HCT116 (cell line): ENCODE results near the gene AKAP8. TPM values are rescaled to one million over a fixed set of nuclear protein-coding genes. Genes with fewer than 3 reads are reported as not detected.
A peak's percentile ranks its signal among the peaks of the same experiment; 100 is the strongest.

ENCODE experiments used
- ATAC-seq: fragments of 200-7000 bp; cut with Tn5 transposase; 2 replicates; pipeline ENCODE4 v1.9.1; 2020; ENCODE audit warnings: mild to moderate bottlenecking, moderate library complexity
- BruUV-seq: library from RNA; stranded (reverse); fragments of 400-500 nt; replicated peaks from 2 replicates; lab custom pipeline; 2021; lab: Mats Ljungman, UMichigan
- CTCF ChIA-PET: fragments of 300-600 bp; sonication (Branson Sonifier 250); formaldehyde crosslinking; loops from one replicate; lab custom pipeline; 2021; ENCODE audit warnings: antibody characterized with exemption; lab: Charles Lee
- POLR2A ChIA-PET: fragments of 300-600, 350-600 bp; sonication (Branson Sonifier 250); formaldehyde crosslinking; loops from one replicate; lab custom pipeline; 2021; ENCODE audit warnings: antibody characterized with exemption; lab: Charles Lee
- RAD21 ChIA-PET, 2 experiments: fragments of 300-600 bp; sonication (Branson Sonifier 250); formaldehyde crosslinking; loops; one replicate each; lab custom pipeline; 2023; ENCODE audit warnings: low total read pairs in 2 of 2; ENCODE audit not compliant: uncharacterized antibody in 2 of 2, unreplicated experiment in 2 of 2, low non-redundant PET in 1 of 2; lab: Charles Lee
- DNase-seq: peaks from one replicate; pipeline ENCODE4 v3.0.0-alpha.2; 2010; ENCODE audit warnings: low read depth, low spot score
- H2AFZ ChIP-seq: fragments of 200-600 bp; shearing (Covaris generic), sonication (generic); 2 replicates; pipeline ENCODE4 v1.6.1; 2017; ENCODE audit warnings: low read depth, mixed run types, mixed read lengths, antibody characterized with exemption, low read length; ENCODE audit not compliant: poor library complexity, severe bottlenecking
- H3K27ac ChIP-seq: 2 replicates; pipeline ENCODE4 v1.5.1; 2012; ENCODE audit warnings: low read depth, low read length
- H3K27me3 ChIP-seq: fragments of 200-600 bp; sonication (generic); 2 replicates; pipeline ENCODE4 v1.6.1; 2016; ENCODE audit warnings: mixed run types, low read length, mixed read lengths; ENCODE audit not compliant: insufficient read depth
- H3K36me3 ChIP-seq, 2 experiments: fragments of 200-500 bp in 1 of 2; fragments of 200-600 bp in 1 of 2; sonication (Bioruptor generic) in 1 of 2; sonication (generic) in 1 of 2; 2 replicates each; pipeline versions ENCODE4 v1.5.1 to v1.6.1; 2014 to 2016; ENCODE audit warnings: low read length in 2 of 2, inconsistent platforms in 1 of 2, mixed read lengths in 1 of 2, mixed run types in 1 of 2; ENCODE audit not compliant: insufficient read depth in 2 of 2, control insufficient read depth in 1 of 2
- H3K4me1 ChIP-seq, 2 experiments: fragments of 200-600 bp in 1 of 2; sonication (generic) in 1 of 2; 2 replicates each; pipeline versions ENCODE4 v1.5.1 to v1.6.1; 2012 to 2017; ENCODE audit warnings: low read length in 2 of 2, inconsistent platforms in 1 of 2, mild to moderate bottlenecking in 1 of 2, mixed read lengths in 1 of 2, mixed run types in 1 of 2, moderate library complexity in 1 of 2; ENCODE audit not compliant: insufficient read depth in 2 of 2, control insufficient read depth in 1 of 2
- H3K4me2 ChIP-seq: fragments of 200-600 bp; sonication (generic); 2 replicates; pipeline ENCODE4 v1.6.1; 2017; ENCODE audit warnings: mixed run types, low read length, mixed read lengths
- H3K4me3 ChIP-seq, 2 experiments: fragments of 200-600 bp in 1 of 2; sonication (generic) in 1 of 2; replicated peaks in 1 of 2; 2 replicates each; pipeline ENCODE4 v1.5.1; 2011 to 2016; ENCODE audit warnings: low read length in 2 of 2, control low read depth in 1 of 2, low read depth in 1 of 2, mild to moderate bottlenecking in 1 of 2, mixed read lengths in 1 of 2, mixed run types in 1 of 2
- H3K79me2 ChIP-seq: fragments of 200-600 bp; sonication (generic); 2 replicates; pipeline ENCODE4 v1.6.1; 2017; ENCODE audit warnings: mild to moderate bottlenecking, mixed run types, low read length, moderate library complexity, mixed read lengths; ENCODE audit not compliant: insufficient read depth
- H3K9ac ChIP-seq: fragments of 200-600 bp; sonication (generic); 2 replicates; pipeline ENCODE4 v1.6.1; 2016; ENCODE audit warnings: low read length, mixed read lengths
- H3K9me2 ChIP-seq: fragments of 200-600 bp; sonication (generic), shearing (Covaris generic); 2 replicates; pipeline ENCODE4 v1.6.1; 2017; ENCODE audit warnings: mixed run types, mild to moderate bottlenecking, moderate library complexity; ENCODE audit not compliant: insufficient read depth
- H3K9me3 ChIP-seq, 2 experiments: fragments of 200-500 bp in 1 of 2; fragments of 200-600 bp in 1 of 2; sonication (Bioruptor generic) in 1 of 2; sonication (generic) in 1 of 2; 2 replicates each; pipeline ENCODE4 v1.6.1; 2014 to 2017; ENCODE audit warnings: low read length in 2 of 2, mixed read lengths in 2 of 2, inconsistent platforms in 1 of 2, low read depth in 1 of 2, mild to moderate bottlenecking in 1 of 2, mixed run types in 1 of 2, moderate library complexity in 1 of 2; ENCODE audit not compliant: control insufficient read depth in 1 of 2, insufficient read depth in 1 of 2
- H4K20me1 ChIP-seq: fragments of 200-600 bp; sonication (generic), shearing (Covaris generic); 2 replicates; pipeline ENCODE4 v1.6.1; 2017; ENCODE audit warnings: mixed run types, mild to moderate bottlenecking, moderate library complexity; ENCODE audit not compliant: insufficient read depth
- ATF3 ChIP-seq: IDR thresholded peaks from 2 replicates; pipeline ENCODE4 v1.6.1; 2012
- CEBPB ChIP-seq: IDR thresholded peaks from 2 replicates; pipeline ENCODE4 v1.6.1; 2012; ENCODE audit warnings: low read depth
- EGR1 ChIP-seq: IDR thresholded peaks from 2 replicates; pipeline ENCODE4 v1.6.1; 2012; ENCODE audit warnings: low read depth
- ELF1 ChIP-seq: IDR thresholded peaks from 2 replicates; pipeline ENCODE4 v1.6.1; 2012; ENCODE audit warnings: low read depth, borderline replicate concordance
- SP1 ChIP-seq: IDR thresholded peaks from 2 replicates; pipeline ENCODE4 v1.6.1; 2012; ENCODE audit warnings: low read depth
- SRF ChIP-seq: IDR thresholded peaks from 2 replicates; pipeline ENCODE4 v1.6.1; 2012; ENCODE audit warnings: low read depth
- TCF7L2 ChIP-seq: IDR thresholded peaks from 2 replicates; pipeline ENCODE4 v1.7.0; 2011; ENCODE audit warnings: borderline replicate concordance, inconsistent platforms; ENCODE audit not compliant: insufficient read depth, insufficient read length; ENCODE audit errors: extremely low read depth
- YY1 ChIP-seq: IDR thresholded peaks from 2 replicates; pipeline ENCODE4 v1.6.1; 2011; ENCODE audit warnings: low read length, low read depth, moderate library complexity, mild to moderate bottlenecking; ENCODE audit not compliant: insufficient replicate concordance; ENCODE audit errors: extremely low read depth
- ZBTB33 ChIP-seq: IDR thresholded peaks from 2 replicates; pipeline ENCODE4 v1.6.1; 2011; ENCODE audit warnings: mild to moderate bottlenecking, low read length, moderate library complexity; ENCODE audit not compliant: insufficient replicate concordance; ENCODE audit errors: extremely low read depth
- ZFX ChIP-seq: fragments of 450-650 bp; IDR thresholded peaks from 2 replicates; pipeline ENCODE4 v1.6.1; 2017
- ZNF274 ChIP-seq: fragments of 200-500 bp; sonication (Bioruptor generic); IDR thresholded peaks from 2 replicates; pipeline ENCODE4 v1.6.1; 2014; ENCODE audit warnings: mild to moderate bottlenecking, low read depth, low read length, inconsistent platforms
- intact Hi-C: fragments of 100-400 bp; cut with micrococcal nuclease; formaldehyde crosslinking; loops from 2 replicates; pipeline ENCODE4 v1.10.0; 2022
- total RNA-seq: library from RNA; stranded (reverse); gene quantifications from one replicate; pipeline ENCODE4 v1.2.1, GENCODE V29; 2021; ENCODE audit not compliant: unreplicated experiment
- TF ChIP-seq, protein P1 (sequence below): IDR thresholded peaks from 2 replicates; pipeline ENCODE4 v1.6.1; 2012; ENCODE audit warnings: low read depth

The AKAP8 gene
- total RNA-seq, 1 experiment from 2014 or later, result 50.6 TPM

GRCh38 chr19:15393963-15394362 lies 14.4 kb upstream of the AKAP8 start:
- Histone ChIP-seq H3K36me3 (peaks cover 34 to 36% of the 10 kb centered on the region in 2 experiments; a peak in 3 of 4 replicates), H3K27me3 (no peaks in the 10 kb centered on the region), H3K27ac (no peak overlapping the region), H3K9ac (no peak overlapping the region), H3K79me2 (peaks cover 47% of the 10 kb centered on the region), H3K4me3 (no peak overlapping the region), H4K20me1 (no peaks in the 10 kb centered on the region)
- DNase-seq (no peak), ATAC-seq (no peak)
- POLR2A ChIA-PET, result no interaction called here
- BruUV-seq, result TSS peak; percentile 3
- TF ChIP-seq YY1 (no peak), ELF1 (no peak), TCF7L2 (no peak), EGR1 (no peak), SRF (no peak), ZFX (no peak), SP1 (no peak), ZNF274 (no peak), CEBPB (no peak), ATF3 (no peak), ZBTB33 (no peak)
- TF ChIP-seq, protein P1, sequence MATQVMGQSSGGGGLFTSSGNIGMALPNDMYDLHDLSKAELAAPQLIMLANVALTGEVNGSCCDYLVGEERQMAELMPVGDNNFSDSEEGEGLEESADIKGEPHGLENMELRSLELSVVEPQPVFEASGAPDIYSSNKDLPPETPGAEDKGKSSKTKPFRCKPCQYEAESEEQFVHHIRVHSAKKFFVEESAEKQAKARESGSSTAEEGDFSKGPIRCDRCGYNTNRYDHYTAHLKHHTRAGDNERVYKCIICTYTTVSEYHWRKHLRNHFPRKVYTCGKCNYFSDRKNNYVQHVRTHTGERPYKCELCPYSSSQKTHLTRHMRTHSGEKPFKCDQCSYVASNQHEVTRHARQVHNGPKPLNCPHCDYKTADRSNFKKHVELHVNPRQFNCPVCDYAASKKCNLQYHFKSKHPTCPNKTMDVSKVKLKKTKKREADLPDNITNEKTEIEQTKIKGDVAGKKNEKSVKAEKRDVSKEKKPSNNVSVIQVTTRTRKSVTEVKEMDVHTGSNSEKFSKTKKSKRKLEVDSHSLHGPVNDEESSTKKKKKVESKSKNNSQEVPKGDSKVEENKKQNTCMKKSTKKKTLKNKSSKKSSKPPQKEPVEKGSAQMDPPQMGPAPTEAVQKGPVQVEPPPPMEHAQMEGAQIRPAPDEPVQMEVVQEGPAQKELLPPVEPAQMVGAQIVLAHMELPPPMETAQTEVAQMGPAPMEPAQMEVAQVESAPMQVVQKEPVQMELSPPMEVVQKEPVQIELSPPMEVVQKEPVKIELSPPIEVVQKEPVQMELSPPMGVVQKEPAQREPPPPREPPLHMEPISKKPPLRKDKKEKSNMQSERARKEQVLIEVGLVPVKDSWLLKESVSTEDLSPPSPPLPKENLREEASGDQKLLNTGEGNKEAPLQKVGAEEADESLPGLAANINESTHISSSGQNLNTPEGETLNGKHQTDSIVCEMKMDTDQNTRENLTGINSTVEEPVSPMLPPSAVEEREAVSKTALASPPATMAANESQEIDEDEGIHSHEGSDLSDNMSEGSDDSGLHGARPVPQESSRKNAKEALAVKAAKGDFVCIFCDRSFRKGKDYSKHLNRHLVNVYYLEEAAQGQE, result no peak
- TF ChIP-seq, all 23 proteins: peak for 0
- no peaks in the 10 kb centered on the region for H3K4me1 ChIP-seq
- RAD21 ChIA-PET, result no interaction called here
- no peak overlapping the region for H3K4me2 ChIP-seq
- no peaks in the 10 kb centered on the region for H3K9me2 ChIP-seq
- intact Hi-C loops, result no loop called here
- no peak overlapping the region for H2AFZ ChIP-seq
- CTCF ChIA-PET, result no interaction called here
- H3K9me3 ChIP-seq, result no peaks in the 10 kb centered on the region
